ENCODE data around the gene NRBF2.

- TF ChIP-seq CTCF (conservative IDR thresholded peaks at IDR 0.05; ENCODE audit: low read depth, low read length) = no peak
- TF ChIP-seq EZH2 (IDR thresholded peaks at IDR 0.05; ENCODE audit: borderline replicate concordance, low read depth, low read length, poor library complexity, severe bottlenecking) = no peak
Observed at GRCh38 chr10:63129888-63130287, 3.2 kb upstream of the NRBF2 start.
